NB4 (cell line): ENCODE measurements around the gene RUSC1.

ENCODE experiments used
- DNase-seq: peaks from one replicate; pipeline ENCODE4 v3.0.0; 2010; ENCODE audit warnings: low read depth
- H3K4me3 ChIP-seq: one replicate; pipeline ENCODE4 v1.5.1; 2011; ENCODE audit warnings: mild to moderate bottlenecking, low read depth, low read length, moderate library complexity
- MYC ChIP-seq: IDR thresholded peaks from 2 replicates; pipeline ENCODE4 v1.6.1; 2011; ENCODE audit warnings: low read depth, low read length
- POLR2A ChIP-seq: IDR thresholded peaks from 2 replicates; pipeline ENCODE4 v1.6.1; 2011; ENCODE audit warnings: mild to moderate bottlenecking; ENCODE audit not compliant: insufficient read length; ENCODE audit errors: extremely low read depth
- TF ChIP-seq, protein P1 (sequence below): IDR thresholded peaks from 2 replicates; pipeline ENCODE4 v1.6.1; 2011; ENCODE audit warnings: low read depth, low read length
- TF ChIP-seq, protein P2 (sequence below): IDR thresholded peaks from one replicate; pipeline ENCODE4 v1.5.1; 2012; ENCODE audit warnings: low read depth, low read length

RUSC1 gene

DNA sequence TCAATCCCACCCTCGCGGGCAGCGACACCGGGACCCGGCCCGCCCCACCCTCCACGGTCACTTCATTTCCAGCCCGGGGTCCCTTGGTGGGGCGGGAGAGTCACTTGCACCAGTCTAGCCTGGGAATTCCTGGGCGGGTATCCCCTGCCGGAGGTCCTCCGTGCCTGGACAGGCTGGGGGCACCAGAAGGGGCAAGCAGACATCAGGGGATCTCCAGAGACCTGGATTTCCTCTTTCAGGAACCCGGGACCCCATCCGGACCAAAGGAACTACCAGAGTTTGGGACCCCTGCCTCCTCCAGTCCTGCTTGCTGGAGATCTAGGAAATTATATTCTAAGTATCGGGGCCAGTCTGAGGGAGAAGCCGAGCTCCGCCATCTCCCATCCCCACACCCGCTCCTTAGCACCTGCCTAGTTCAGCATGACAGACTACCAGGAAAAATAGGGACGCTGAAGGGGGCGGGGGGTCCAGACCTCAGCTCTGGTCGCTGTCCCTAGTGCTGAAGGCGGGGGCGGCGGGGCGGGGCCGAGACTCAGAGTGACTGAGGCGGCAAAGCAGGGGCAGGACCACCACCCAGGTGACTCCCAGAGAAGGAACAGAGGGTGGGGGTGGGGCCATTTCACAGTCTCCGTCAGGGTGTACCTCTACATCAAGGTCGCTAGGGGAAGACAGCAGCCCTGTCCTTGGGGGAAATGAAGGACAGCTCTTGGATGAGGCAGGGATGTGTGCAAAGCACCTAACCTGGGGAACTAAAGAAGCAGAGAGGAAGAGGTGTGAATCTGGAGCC, 42.6 kb upstream of the RUSC1 start:
- DNase-seq = peak; percentile 59
- peak overlapping the region; percentile 44 for H3K4me3 ChIP-seq
- TF ChIP-seq, protein P1, sequence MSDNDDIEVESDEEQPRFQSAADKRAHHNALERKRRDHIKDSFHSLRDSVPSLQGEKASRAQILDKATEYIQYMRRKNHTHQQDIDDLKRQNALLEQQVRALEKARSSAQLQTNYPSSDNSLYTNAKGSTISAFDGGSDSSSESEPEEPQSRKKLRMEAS = no peak
- TF ChIP-seq, protein P2, sequence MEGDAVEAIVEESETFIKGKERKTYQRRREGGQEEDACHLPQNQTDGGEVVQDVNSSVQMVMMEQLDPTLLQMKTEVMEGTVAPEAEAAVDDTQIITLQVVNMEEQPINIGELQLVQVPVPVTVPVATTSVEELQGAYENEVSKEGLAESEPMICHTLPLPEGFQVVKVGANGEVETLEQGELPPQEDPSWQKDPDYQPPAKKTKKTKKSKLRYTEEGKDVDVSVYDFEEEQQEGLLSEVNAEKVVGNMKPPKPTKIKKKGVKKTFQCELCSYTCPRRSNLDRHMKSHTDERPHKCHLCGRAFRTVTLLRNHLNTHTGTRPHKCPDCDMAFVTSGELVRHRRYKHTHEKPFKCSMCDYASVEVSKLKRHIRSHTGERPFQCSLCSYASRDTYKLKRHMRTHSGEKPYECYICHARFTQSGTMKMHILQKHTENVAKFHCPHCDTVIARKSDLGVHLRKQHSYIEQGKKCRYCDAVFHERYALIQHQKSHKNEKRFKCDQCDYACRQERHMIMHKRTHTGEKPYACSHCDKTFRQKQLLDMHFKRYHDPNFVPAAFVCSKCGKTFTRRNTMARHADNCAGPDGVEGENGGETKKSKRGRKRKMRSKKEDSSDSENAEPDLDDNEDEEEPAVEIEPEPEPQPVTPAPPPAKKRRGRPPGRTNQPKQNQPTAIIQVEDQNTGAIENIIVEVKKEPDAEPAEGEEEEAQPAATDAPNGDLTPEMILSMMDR = peak; percentile 21

DNA sequence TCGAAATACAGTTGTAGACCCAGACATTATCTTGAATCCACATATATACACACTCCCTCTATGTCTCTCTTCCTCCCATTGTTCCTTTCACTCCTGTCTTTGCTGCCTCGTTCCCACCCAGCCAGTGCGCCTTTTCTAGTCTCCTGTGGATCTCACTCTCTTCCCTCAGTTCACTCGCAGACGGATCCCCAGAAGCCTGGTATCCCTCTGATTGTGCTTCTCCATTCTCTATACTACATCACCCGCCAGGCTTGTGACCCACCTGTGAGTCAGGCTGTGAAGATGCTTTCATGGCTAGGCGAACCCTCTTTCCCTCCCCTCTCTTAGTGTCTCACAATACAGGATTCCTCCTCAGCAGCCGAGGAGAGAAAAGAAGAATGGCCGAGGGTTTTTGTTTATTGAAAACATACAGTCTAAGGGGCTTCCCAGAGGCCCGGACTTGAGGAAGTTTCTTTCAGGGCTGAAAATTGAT, 42.0 kb upstream of the RUSC1 start:
- no peak for TF ChIP-seq MYC
- TF ChIP-seq POLR2A = no peak
- TF ChIP-seq, protein P2 = no peak
- TF ChIP-seq, protein P1 = no peak
- H3K4me3 ChIP-seq = no peak overlapping the region
- no peak for DNase-seq

- TF ChIP-seq, protein P1 = no peak
- TF ChIP-seq MYC = no peak
- H3K4me3 ChIP-seq = no peak overlapping the region
- DNase-seq = no peak
Measured at GRCh38 chr1:155279268-155279667, 41.4 kb upstream of the RUSC1 start.

- H3K4me3 ChIP-seq = no peak overlapping the region
- no peak for TF ChIP-seq POLR2A
- TF ChIP-seq, protein P2 = no peak
- TF ChIP-seq, protein P1 = no peak
- no peak for TF ChIP-seq MYC
- DNase-seq = no peak
Measured at GRCh38 chr1:155282488-155283091, 38.1 kb upstream of the RUSC1 start.

DNA sequence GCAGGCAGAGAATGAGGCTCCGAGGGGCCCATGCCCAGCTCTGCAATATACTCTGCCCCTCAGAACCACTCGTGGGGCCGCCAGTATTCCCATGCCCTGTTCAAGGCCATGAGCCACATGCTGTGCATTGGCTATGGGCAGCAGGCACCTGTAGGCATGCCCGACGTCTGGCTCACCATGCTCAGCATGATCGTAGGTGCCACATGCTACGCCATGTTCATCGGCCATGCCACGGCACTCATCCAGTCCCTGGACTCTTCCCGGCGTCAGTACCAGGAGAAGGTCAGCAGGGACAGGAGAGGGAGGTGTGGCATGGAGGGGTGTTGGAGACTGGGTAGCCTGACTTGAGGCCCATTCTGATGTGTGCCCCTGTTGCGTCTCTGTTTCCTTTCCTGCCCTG, 36.2 kb upstream of the RUSC1 start:
- no peak for TF ChIP-seq POLR2A
- no peak for TF ChIP-seq MYC
- TF ChIP-seq, protein P2 = no peak
- TF ChIP-seq, protein P1 = no peak
- no peak overlapping the region for H3K4me3 ChIP-seq
- no peak for DNase-seq

DNA sequence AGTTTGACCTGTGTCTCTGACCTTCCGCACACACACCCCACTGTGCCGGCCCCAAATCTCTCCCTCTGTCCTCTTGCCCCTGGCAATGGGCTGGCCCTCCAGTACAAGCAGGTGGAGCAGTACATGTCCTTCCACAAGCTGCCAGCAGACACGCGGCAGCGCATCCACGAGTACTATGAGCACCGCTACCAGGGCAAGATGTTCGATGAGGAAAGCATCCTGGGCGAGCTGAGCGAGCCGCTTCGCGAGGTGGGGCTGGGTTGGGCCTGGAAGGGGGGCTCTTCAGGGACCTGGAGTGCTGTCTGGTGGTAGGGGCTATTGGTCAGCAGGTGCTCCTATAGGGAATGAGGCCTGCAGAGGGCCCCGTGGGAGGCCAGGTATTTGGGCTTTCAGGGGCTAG, 35.6 kb upstream of the RUSC1 start:
- DNase-seq = no peak
- TF ChIP-seq, protein P2 = no peak
- TF ChIP-seq POLR2A = no peak
- no peak overlapping the region for H3K4me3 ChIP-seq
